ENCODE data around the gene COX20. TPM values are rescaled to one million over a fixed set of nuclear protein-coding genes. Genes with fewer than 3 reads are reported as not detected.

Gene COX20
- total RNA-seq, 4 donors from 2014 or later, result 15.6 to 33.5 (median 28.2) TPM

- Histone ChIP-seq H3K27me3 (no peaks in the 10 kb centered on the region), H3K9me3 (no peaks in the 10 kb centered on the region), H3K27ac (no peak overlapping the region), H3K4me1 (no peaks in the 10 kb centered on the region), H3K4me3 (no peak overlapping the region), H3K36me3 (no peaks in the 10 kb centered on the region)
- no peak for DNase-seq
- no peak for TF ChIP-seq CTCF (IDR thresholded peaks at IDR 0.05)
- no peak for TF ChIP-seq POLR2A (IDR thresholded peaks at IDR 0.05)
Measured at GRCh38 chr1:244893836-244894235, 58.4 kb downstream of the COX20 start.

Other genes with a start within 250 kb of the COX20 start
- gene DESI2, start 182.5 kb upstream of the COX20 start, total RNA-seq, result 10 to 100 TPM; 19.8 to 41.0 (median 25.7) TPM
- 100 to 1,000 TPM; 277 to 522 (median 324) TPM for gene HNRNPU, start 28.9 kb downstream of the COX20 start, total RNA-seq